CD8-positive, alpha-beta memory T cell (primary cell): ENCODE data around the gene CFAP210. TPM values are rescaled to one million over a fixed set of nuclear protein-coding genes. Genes with fewer than 3 reads are reported as not detected.

ENCODE experiments used
- CTCF ChIA-PET: fragments of 350-600 bp; sonication (Branson Sonifier 250); formaldehyde crosslinking; loops from one replicate; lab custom pipeline; 2021; ENCODE audit warnings: antibody characterized with exemption; lab: Charles Lee
- POLR2A ChIA-PET: fragments of 350-600 bp; sonication (Branson Sonifier 250); formaldehyde crosslinking; loops from one replicate; lab custom pipeline; 2021; ENCODE audit warnings: antibody characterized with exemption; lab: Charles Lee
- DNase-seq, 5 donors: peaks; one replicate each; pipeline versions ENCODE4 v3.0.0 to v3.0.0-alpha.2; 2020 to 2022; ENCODE audit warnings: mixed read lengths in 1 of 5
- H3K27ac ChIP-seq: one replicate; pipeline ENCODE4 v1.7.0; 2013; ENCODE audit warnings: low read depth, mild to moderate bottlenecking, low read length, moderate library complexity
- H3K27me3 ChIP-seq: 2 replicates; pipeline ENCODE4 v1.7.0; 2013; ENCODE audit warnings: low read length, mild to moderate bottlenecking; ENCODE audit not compliant: insufficient read depth, poor library complexity, severe bottlenecking
- H3K36me3 ChIP-seq: 2 replicates; pipeline ENCODE4 v1.7.0; 2013; ENCODE audit warnings: mild to moderate bottlenecking, low read length, moderate library complexity; ENCODE audit not compliant: insufficient read depth
- H3K4me1 ChIP-seq: 2 replicates; pipeline ENCODE4 v1.7.0; 2013; ENCODE audit warnings: mild to moderate bottlenecking, low read length, moderate library complexity; ENCODE audit not compliant: insufficient read depth
- H3K4me3 ChIP-seq: 2 replicates; pipeline ENCODE4 v1.7.0; 2013; ENCODE audit warnings: mild to moderate bottlenecking, low read length
- H3K9me3 ChIP-seq: 2 replicates; pipeline ENCODE4 v1.7.0; 2013; ENCODE audit warnings: mild to moderate bottlenecking, low read length
- H3K27ac Mint-ChIP-seq, 8 donors: one replicate each; pipeline ENCODE4 v1.8.0; 2020 to 2021; ENCODE audit warnings: mixed read lengths in 8 of 8, mild to moderate bottlenecking in 6 of 8, inconsistent platforms in 3 of 8, moderate library complexity in 3 of 8
- H3K27me3 Mint-ChIP-seq, 2 donors: one replicate each; pipeline ENCODE4 v1.8.0; 2020 to 2021; ENCODE audit warnings: mixed read lengths in 2 of 2, mild to moderate bottlenecking in 1 of 2, moderate library complexity in 1 of 2
- H3K36me3 Mint-ChIP-seq, 3 donors: one replicate each; pipeline ENCODE4 v1.8.0; 2020 to 2021; ENCODE audit warnings: mixed read lengths in 3 of 3, inconsistent platforms in 1 of 3, mild to moderate bottlenecking in 1 of 3
- H3K4me1 Mint-ChIP-seq, 3 donors: one replicate each; pipeline ENCODE4 v1.8.0; 2020 to 2021; ENCODE audit warnings: mixed read lengths in 3 of 3, inconsistent platforms in 1 of 3, mild to moderate bottlenecking in 1 of 3
- H3K4me3 Mint-ChIP-seq, 7 donors: one replicate each; pipeline ENCODE4 v1.8.0; 2020 to 2021; ENCODE audit warnings: mixed read lengths in 7 of 7, mild to moderate bottlenecking in 6 of 7, moderate library complexity in 4 of 7, inconsistent platforms in 2 of 7
- H3K9me3 Mint-ChIP-seq, 5 donors: one replicate each; pipeline ENCODE4 v1.8.0; 2020 to 2022; ENCODE audit warnings: mixed read lengths in 5 of 5, mild to moderate bottlenecking in 3 of 5, moderate library complexity in 2 of 5, inconsistent platforms in 1 of 5
- polyA plus RNA-seq: library from polyadenylated mRNA; unstranded; fragments of 300-500 nt; fragmentation: Illumina TruSeq; gene quantifications from one replicate; pipeline ENCODE4 v1.2.3, GENCODE V29; 2021
- total RNA-seq, 2 experiments: library from RNA; stranded (reverse); gene quantifications; one replicate each; pipeline ENCODE4 v1.2.3, GENCODE V29; 2021

CFAP210 gene
- total and polyA plus RNA-seq, 3 experiments from 2014 or later: 0.57 TPM; not detected in 2

- Histone ChIP-seq H3K4me1 (no peaks in the 10 kb centered on the region), H3K4me3 (no peak overlapping the region), H3K27ac (peak overlapping the region; percentile 25), H3K36me3 (no peaks in the 10 kb centered on the region), H3K9me3 (no peaks in the 10 kb centered on the region), H3K27me3 (no peaks in the 10 kb centered on the region)
- Mint-ChIP-seq H3K4me3 (no peak overlapping the region), H3K27me3 (peaks cover 7 to 10% of the 10 kb centered on the region in 2 donors), H3K36me3 (peaks cover 0 to 1% (median 0%) of the 10 kb centered on the region in 3 donors), H3K4me1 (no peaks in the 10 kb centered on the region), H3K9me3 (no peaks in the 10 kb centered on the region), H3K27ac (no peak overlapping the region)
- ChIA-PET POLR2A (no interaction called here), CTCF (no interaction called here)
- DNase-seq: no peak
Observed at GRCh38 chr2:169670215-169670651, 24.0 kb downstream of the CFAP210 start.

- no peak overlapping the region for H3K4me3 ChIP-seq
- no peaks in the 10 kb centered on the region for H3K9me3 Mint-ChIP-seq
- no peak overlapping the region for H3K4me3 Mint-ChIP-seq
- POLR2A ChIA-PET: no interaction called here
- H3K27me3 Mint-ChIP-seq: peaks cover under 1 to 4% of the 10 kb centered on the region in 2 donors
- H3K27ac ChIP-seq: no peak overlapping the region
- no peaks in the 10 kb centered on the region for H3K27me3 ChIP-seq
- peaks cover 0 to 1% (median 0%) of the 10 kb centered on the region in 3 donors for H3K36me3 Mint-ChIP-seq
- no peaks in the 10 kb centered on the region for H3K9me3 ChIP-seq
- no peaks in the 10 kb centered on the region for H3K4me1 ChIP-seq
- H3K36me3 ChIP-seq: no peaks in the 10 kb centered on the region
- CTCF ChIA-PET: interaction anchor here (0.7 to 1.3 kb wide), 3 partner anchors 26 to 102 kb away, joined by 3 to 6 read pairs (median 3); no protein-coding TSS in a partner anchor
- no peaks in the 10 kb centered on the region for H3K4me1 Mint-ChIP-seq
- no peak for DNase-seq
- H3K27ac Mint-ChIP-seq: no peak overlapping the region
Observed at GRCh38 chr2:169667583-169667982, 26.6 kb downstream of the CFAP210 start.

GRCh38 chr2:169664978-169665930 is 29.0 kb downstream of the CFAP210 start:
- Mint-ChIP-seq H3K27ac (peak overlapping the region in 1 of 8 donors; percentile 13), H3K9me3 (no peaks in the 10 kb centered on the region), H3K4me1 (no peaks in the 10 kb centered on the region), H3K36me3 (peaks cover 0 to 1% (median 0%) of the 10 kb centered on the region in 3 donors), H3K4me3 (no peak overlapping the region), H3K27me3 (peaks cover 0 to 7% of the 10 kb centered on the region in 2 donors)
- DNase-seq: no peak
- no peak overlapping the region for H3K4me3 ChIP-seq
- no peaks in the 10 kb centered on the region for H3K4me1 ChIP-seq
- no peaks in the 10 kb centered on the region for H3K9me3 ChIP-seq
- ChIA-PET CTCF (no interaction called here), POLR2A (interaction anchor here (0.6 kb wide), 1 partner anchor 161 kb away, joined by 5 read pairs; no protein-coding TSS in a partner anchor)
- peak overlapping the region; percentile 49 for H3K27ac ChIP-seq
- H3K36me3 ChIP-seq: no peaks in the 10 kb centered on the region
- H3K27me3 ChIP-seq: no peaks in the 10 kb centered on the region

GRCh38 chr2:169664600-169664977 is 29.6 kb downstream of the CFAP210 start:
- Histone ChIP-seq H3K4me1 (no peaks in the 10 kb centered on the region), H3K27ac (no peak overlapping the region), H3K27me3 (no peaks in the 10 kb centered on the region), H3K4me3 (no peak overlapping the region), H3K36me3 (no peaks in the 10 kb centered on the region), H3K9me3 (no peaks in the 10 kb centered on the region)
- CTCF ChIA-PET: no interaction called here
- POLR2A ChIA-PET: no interaction called here
- Mint-ChIP-seq H3K27me3 (peaks cover 0 to 7% of the 10 kb centered on the region in 2 donors), H3K27ac (no peak overlapping the region), H3K4me3 (no peak overlapping the region), H3K36me3 (peaks cover 0 to 1% (median 0%) of the 10 kb centered on the region in 3 donors), H3K4me1 (peaks cover 0 to under 1% (median 0%) of the 10 kb centered on the region in 3 donors), H3K9me3 (no peaks in the 10 kb centered on the region)
- no peak for DNase-seq

- Mint-ChIP-seq H3K36me3 (peaks cover 0 to 1% (median 0%) of the 10 kb centered on the region in 3 donors), H3K27me3 (peaks cover 0 to 7% of the 10 kb centered on the region in 2 donors), H3K9me3 (no peaks in the 10 kb centered on the region), H3K4me1 (peaks cover 0 to 3% (median 1%) of the 10 kb centered on the region in 3 donors), H3K4me3 (no peak overlapping the region), H3K27ac (no peak overlapping the region)
- Histone ChIP-seq H3K27ac (no peak overlapping the region), H3K4me3 (no peak overlapping the region), H3K9me3 (no peaks in the 10 kb centered on the region), H3K4me1 (no peaks in the 10 kb centered on the region), H3K36me3 (no peaks in the 10 kb centered on the region), H3K27me3 (no peaks in the 10 kb centered on the region)
- CTCF ChIA-PET: no interaction called here
- no peak for DNase-seq
- POLR2A ChIA-PET: no interaction called here
Observed at GRCh38 chr2:169663247-169663646, 31.0 kb downstream of the CFAP210 start.

GRCh38 chr2:169662744-169663143 is 31.5 kb downstream of the CFAP210 start:
- H3K4me3 ChIP-seq: no peak overlapping the region
- Mint-ChIP-seq H3K4me3 (no peak overlapping the region), H3K27me3 (peaks cover 0 to 7% of the 10 kb centered on the region in 2 donors), H3K27ac (no peak overlapping the region), H3K4me1 (peaks cover 0 to 3% (median 1%) of the 10 kb centered on the region in 3 donors), H3K9me3 (no peaks in the 10 kb centered on the region), H3K36me3 (peaks cover 0 to 1% (median 0%) of the 10 kb centered on the region in 3 donors)
- H3K9me3 ChIP-seq: no peaks in the 10 kb centered on the region
- ChIA-PET CTCF (no interaction called here), POLR2A (no interaction called here)
- no peaks in the 10 kb centered on the region for H3K4me1 ChIP-seq
- H3K27ac ChIP-seq: no peak overlapping the region
- no peaks in the 10 kb centered on the region for H3K36me3 ChIP-seq
- H3K27me3 ChIP-seq: no peaks in the 10 kb centered on the region
- no peak for DNase-seq

GRCh38 chr2:169661265-169661664 is 32.9 kb downstream of the CFAP210 start:
- H3K27me3 Mint-ChIP-seq: peaks cover 0 to 3% of the 10 kb centered on the region in 2 donors
- DNase-seq: no peak
- no peaks in the 10 kb centered on the region for H3K9me3 Mint-ChIP-seq
- Histone ChIP-seq H3K36me3 (no peaks in the 10 kb centered on the region), H3K9me3 (no peaks in the 10 kb centered on the region), H3K4me3 (no peak overlapping the region), H3K27me3 (no peaks in the 10 kb centered on the region), H3K27ac (no peak overlapping the region), H3K4me1 (no peaks in the 10 kb centered on the region)
- POLR2A ChIA-PET: no interaction called here
- CTCF ChIA-PET: no interaction called here
- H3K36me3 Mint-ChIP-seq: peaks cover 0 to 1% (median 0%) of the 10 kb centered on the region in 3 donors
- peaks cover 0 to 3% (median 1%) of the 10 kb centered on the region in 3 donors for H3K4me1 Mint-ChIP-seq
- no peak overlapping the region for H3K4me3 Mint-ChIP-seq
- H3K27ac Mint-ChIP-seq: no peak overlapping the region

GRCh38 chr2:169659320-169659719 is 34.9 kb downstream of the CFAP210 start:
- Histone ChIP-seq H3K36me3 (no peaks in the 10 kb centered on the region), H3K27me3 (no peaks in the 10 kb centered on the region), H3K4me3 (no peak overlapping the region), H3K4me1 (no peaks in the 10 kb centered on the region), H3K9me3 (no peaks in the 10 kb centered on the region), H3K27ac (no peak overlapping the region)
- H3K4me3 Mint-ChIP-seq: no peak overlapping the region
- POLR2A ChIA-PET: no interaction called here
- H3K27ac Mint-ChIP-seq: peak overlapping the region in 1 of 8 donors; percentile 15
- peaks cover 0 to 1% (median 0%) of the 10 kb centered on the region in 3 donors for H3K36me3 Mint-ChIP-seq
- CTCF ChIA-PET: no interaction called here
- no peak for DNase-seq
- peaks cover 0 to 3% (median 1%) of the 10 kb centered on the region in 3 donors for H3K4me1 Mint-ChIP-seq
- no peaks in the 10 kb centered on the region for H3K9me3 Mint-ChIP-seq
- H3K27me3 Mint-ChIP-seq: peaks cover 6% of the 10 kb centered on the region in 2 donors
